ENCODE data around the gene ALKBH6.

DNA sequence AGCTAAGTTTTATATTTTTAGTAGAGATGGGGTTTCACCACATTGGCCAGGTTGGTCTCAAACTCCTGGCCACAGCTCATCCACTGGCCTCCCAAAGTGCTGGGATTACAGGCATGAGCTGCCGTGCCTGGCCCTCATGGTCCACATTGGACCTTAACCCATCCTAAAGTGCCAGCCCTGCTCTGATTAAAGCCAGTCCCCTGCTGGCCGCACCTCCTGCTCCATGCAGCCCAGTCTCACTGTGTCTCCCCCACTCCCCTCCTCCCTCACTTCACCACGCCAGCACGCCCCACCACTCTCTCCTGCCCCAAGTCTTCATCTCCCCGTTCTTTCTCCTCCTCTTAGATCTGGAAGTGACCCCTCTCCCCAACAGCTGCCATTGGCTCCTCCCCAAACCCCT is 35.7 kb downstream of the ALKBH6 start:
- TF ChIP-seq NFRKB (IDR thresholded peaks at IDR 0.05): no peak
- TF ChIP-seq FOXK2 (IDR thresholded peaks at IDR 0.05): no peak
